Smooth muscle cell (in vitro differentiated cells): ENCODE results near the gene NKX6-2. TPM values are rescaled to one million over a fixed set of nuclear protein-coding genes. Genes with fewer than 3 reads are reported as not detected.

ENCODE experiments used
- DNase-seq: peaks from one replicate; lab custom pipeline; 2025; ENCODE audit not compliant: unreplicated experiment; lab: John Stamatoyannopoulos, UW
- H2AFZ ChIP-seq: fragments of 200-600 bp; sonication (generic); 2 replicates; pipeline ENCODE4 v1.6.0; 2016; ENCODE audit warnings: antibody characterized with exemption, low read depth, mild to moderate bottlenecking
- H3F3A ChIP-seq: fragments of 200-600 bp; sonication (generic); 2 replicates; pipeline ENCODE4 v1.6.0; 2017; ENCODE audit warnings: antibody characterized with exemption, low read depth
- H3K27ac ChIP-seq: fragments of 200-600 bp; sonication (generic); 2 replicates; pipeline ENCODE4 v1.5.1; 2016; ENCODE audit warnings: low read depth, mild to moderate bottlenecking
- H3K27me3 ChIP-seq: fragments of 200-600 bp; sonication (generic); 2 replicates; pipeline ENCODE4 v1.6.1; 2016; ENCODE audit warnings: low read depth, mild to moderate bottlenecking
- H3K36me3 ChIP-seq: fragments of 200-600 bp; sonication (generic); 2 replicates; pipeline ENCODE4 v1.5.1; 2016; ENCODE audit warnings: low read depth
- H3K4me1 ChIP-seq: fragments of 200-600 bp; sonication (generic); 2 replicates; pipeline ENCODE4 v1.5.1; 2016; ENCODE audit warnings: low read depth
- H3K4me2 ChIP-seq: fragments of 200-600 bp; sonication (generic); 2 replicates; pipeline ENCODE4 v1.6.0; 2016; ENCODE audit warnings: mild to moderate bottlenecking
- H3K4me3 ChIP-seq: fragments of 200-600 bp; sonication (generic); 2 replicates; pipeline ENCODE4 v1.5.1; 2016; ENCODE audit warnings: mild to moderate bottlenecking
- H3K79me2 ChIP-seq: fragments of 200-600 bp; sonication (generic); 2 replicates; pipeline ENCODE4 v1.6.0; 2016; ENCODE audit warnings: low read depth, mild to moderate bottlenecking
- H3K9ac ChIP-seq: fragments of 200-600 bp; sonication (generic); 2 replicates; pipeline ENCODE4 v1.6.0; 2016; ENCODE audit warnings: low read depth
- H3K9me3 ChIP-seq: fragments of 200-600 bp; sonication (generic); replicated peaks from 2 replicates; pipeline ENCODE4 v1.5.1; 2016; ENCODE audit warnings: low read depth
- H4K20me1 ChIP-seq: fragments of 200-600 bp; sonication (generic); 2 replicates; pipeline ENCODE4 v1.6.0; 2016; ENCODE audit warnings: low read depth
- CTCF ChIP-seq: fragments of 200-600 bp; sonication (generic); IDR thresholded peaks from 2 replicates; pipeline ENCODE4 v1.5.1; 2017; ENCODE audit warnings: borderline replicate concordance, mild to moderate bottlenecking, antibody characterized with exemption; ENCODE audit not compliant: insufficient read depth, poor library complexity, severe bottlenecking
- WGBS: methylation state at CpG from one replicate; pipeline ENCODE4 v1.1.7; 2016; ENCODE audit warnings: low lambda C conversion rate; 5-methylcytosine and 5-hydroxymethylcytosine counted together
- polyA plus RNA-seq: library from polyadenylated mRNA; unstranded; fragments of >200 nt; fragmentation: Nextera tagmentation; extraction: Ambion mirVana; gene quantifications from 2 replicates; pipeline ENCODE4 v1.2.1, GENCODE V29; 2016
- total RNA-seq: library from RNA; depleted of rRNA; stranded (reverse); fragments of >200 nt; gene quantifications from 2 replicates; pipeline ENCODE4 v1.2.3, GENCODE V29; 2014

NKX6-2 gene
- total and polyA plus RNA-seq, 2 experiments from 2014 or later = 12.7 TPM; not detected in 1

DNA sequence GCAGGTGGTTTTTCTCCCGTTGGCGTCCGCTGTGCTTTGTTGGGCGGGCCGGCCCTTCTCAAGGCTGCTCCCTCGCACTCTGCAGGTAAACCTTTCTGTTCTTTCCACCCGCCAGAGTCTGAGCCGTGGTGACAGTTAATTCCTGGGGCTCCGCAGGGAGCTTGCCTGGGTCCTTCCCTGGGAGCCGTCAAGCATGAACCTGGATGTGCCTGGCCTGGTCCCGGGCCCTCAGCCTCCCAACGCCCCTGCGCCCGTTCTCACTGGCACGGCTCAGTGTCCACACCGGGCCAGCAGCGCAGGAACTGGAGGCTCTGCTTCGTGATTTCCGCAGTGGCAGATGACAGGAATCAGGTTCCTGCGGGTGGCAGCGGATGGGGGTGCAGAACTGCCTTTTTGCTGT is 10.9 kb upstream of the NKX6-2 start:
- WGBS = 91% methylated on average over 21 of the region's 21 CpGs
- no peak for DNase-seq
- H3K36me3 ChIP-seq = no peaks in the 10 kb centered on the region
- no peaks in the 10 kb centered on the region for H4K20me1 ChIP-seq
- no peaks in the 10 kb centered on the region for H3F3A ChIP-seq
- H3K4me2 ChIP-seq = no peak overlapping the region
- no peaks in the 10 kb centered on the region for H3K9me3 ChIP-seq
- no peak overlapping the region for H2AFZ ChIP-seq
- no peak overlapping the region for H3K4me3 ChIP-seq
- H3K27me3 ChIP-seq = peaks cover 8% of the 10 kb centered on the region
- H3K4me1 ChIP-seq = no peaks in the 10 kb centered on the region
- H3K79me2 ChIP-seq = no peaks in the 10 kb centered on the region
- no peak overlapping the region for H3K27ac ChIP-seq
- TF ChIP-seq CTCF = no peak
- H3K9ac ChIP-seq = no peak overlapping the region

- Histone ChIP-seq H3K36me3 (no peaks in the 10 kb centered on the region), H3K79me2 (no peaks in the 10 kb centered on the region), H3K4me2 (no peak overlapping the region), H3K4me3 (no peak overlapping the region), H2AFZ (no peak overlapping the region), H3F3A (no peaks in the 10 kb centered on the region), H3K9ac (no peak overlapping the region), H3K27me3 (peaks cover 30% of the 10 kb centered on the region), H3K4me1 (no peaks in the 10 kb centered on the region), H4K20me1 (no peaks in the 10 kb centered on the region), H3K9me3 (no peaks in the 10 kb centered on the region), H3K27ac (no peak overlapping the region)
- 89% methylated on average over 45 of the region's 57 CpGs for WGBS
- no peak for TF ChIP-seq CTCF
- no peak for DNase-seq
Measured at GRCh38 chr10:132793871-132794849, 8.2 kb upstream of the NKX6-2 start.

- Histone ChIP-seq H3K9ac (no peak overlapping the region), H3K4me2 (no peak overlapping the region), H3K27me3 (peaks cover 39% of the 10 kb centered on the region), H3K79me2 (no peaks in the 10 kb centered on the region), H3K36me3 (no peaks in the 10 kb centered on the region), H3K4me1 (no peaks in the 10 kb centered on the region), H4K20me1 (peaks cover 5% of the 10 kb centered on the region), H2AFZ (no peak overlapping the region), H3K9me3 (no peaks in the 10 kb centered on the region), H3K27ac (no peak overlapping the region), H3K4me3 (no peak overlapping the region), H3F3A (no peaks in the 10 kb centered on the region)
- 91% methylated on average over 9 of the region's 9 CpGs for WGBS
- no peak for TF ChIP-seq CTCF
- DNase-seq = no peak
Measured at GRCh38 chr10:132793213-132793612, 7.3 kb upstream of the NKX6-2 start.
